IPS-15b (cell line): ENCODE data around the gene PATL2.
A peak's percentile ranks its signal among the peaks of the same experiment; 100 is the strongest.
"Not testable (repeated sequence)": the region's sequence is repeated elsewhere in the genome, so short reads cannot be mapped to it uniquely, and the experiment has no call there.

Experiments
- H3K27me3 ChIP-seq: one replicate; pipeline ENCODE4 v1.6.1; 2013; ENCODE audit warnings: low read length; ENCODE audit not compliant: control insufficient read depth, insufficient read depth
- H3K36me3 ChIP-seq: one replicate; pipeline ENCODE4 v1.6.1; 2013; ENCODE audit warnings: low read length; ENCODE audit not compliant: control insufficient read depth, insufficient read depth
- H3K4me1 ChIP-seq: one replicate; pipeline ENCODE4 v1.6.1; 2013; ENCODE audit warnings: mild to moderate bottlenecking, low read length; ENCODE audit not compliant: control insufficient read depth, insufficient read depth
- H3K4me3 ChIP-seq: one replicate; pipeline ENCODE4 v1.5.1; 2013; ENCODE audit warnings: low read depth, low read length
- H3K9ac ChIP-seq: one replicate; pipeline ENCODE4 v1.6.1; 2013; ENCODE audit warnings: low read depth, mild to moderate bottlenecking, low read length
- H3K9me3 ChIP-seq: one replicate; pipeline ENCODE4 v1.6.1; 2013; ENCODE audit warnings: mild to moderate bottlenecking, low read length; ENCODE audit not compliant: control insufficient read depth, insufficient read depth

The PATL2 gene

GRCh38 chr15:44700676-44701075, 10.4 kb downstream of the PATL2 start:
- H3K27me3 ChIP-seq = not testable (repeated sequence)

GRCh38 chr15:44698641-44699040, 12.5 kb downstream of the PATL2 start:
- H3K4me3 ChIP-seq = no peak overlapping the region
- no peak overlapping the region for H3K9ac ChIP-seq
- H3K4me1 ChIP-seq = peaks cover 2% of the 10 kb centered on the region

More at GRCh38 chr15:44700676-44701075, 10.4 kb downstream of the PATL2 start:
- not testable (repeated sequence) for H3K36me3 ChIP-seq, H3K9ac ChIP-seq, H3K4me1 ChIP-seq, H3K9me3 ChIP-seq, H3K4me3 ChIP-seq

GRCh38 chr15:44697014-44697413, 14.1 kb downstream of the PATL2 start:
- H3K4me3 ChIP-seq = no peak overlapping the region
- no peaks in the 10 kb centered on the region for H3K27me3 ChIP-seq
- H3K36me3 ChIP-seq = no peaks in the 10 kb centered on the region
- peaks cover 2% of the 10 kb centered on the region for H3K4me1 ChIP-seq
- H3K9me3 ChIP-seq = no peaks in the 10 kb centered on the region
- H3K9ac ChIP-seq = no peak overlapping the region

More at GRCh38 chr15:44698641-44699040, 12.5 kb downstream of the PATL2 start:
- H3K9me3 ChIP-seq = no peaks in the 10 kb centered on the region
- H3K36me3 ChIP-seq = no peaks in the 10 kb centered on the region
- no peaks in the 10 kb centered on the region for H3K27me3 ChIP-seq

- Histone ChIP-seq H3K4me1 (peaks cover 2% of the 10 kb centered on the region), H3K27me3 (no peaks in the 10 kb centered on the region), H3K4me3 (no peak overlapping the region), H3K9ac (no peak overlapping the region), H3K9me3 (no peaks in the 10 kb centered on the region), H3K36me3 (no peaks in the 10 kb centered on the region)
These were observed 15.8 kb downstream of the PATL2 start for GRCh38 chr15:44695294-44695693.

GRCh38 chr15:44694416-44694815, 16.7 kb downstream of the PATL2 start:
- H3K4me3 ChIP-seq = no peak overlapping the region

GRCh38 chr15:44692659-44693058, 18.5 kb downstream of the PATL2 start:
- Histone ChIP-seq H3K4me1 (peaks cover 2% of the 10 kb centered on the region), H3K9ac (no peak overlapping the region), H3K27me3 (no peaks in the 10 kb centered on the region), H3K36me3 (no peaks in the 10 kb centered on the region), H3K4me3 (no peak overlapping the region), H3K9me3 (no peaks in the 10 kb centered on the region)

More at GRCh38 chr15:44694416-44694815, 16.7 kb downstream of the PATL2 start:
- no peak overlapping the region for H3K9ac ChIP-seq
- no peaks in the 10 kb centered on the region for H3K27me3 ChIP-seq
- H3K9me3 ChIP-seq = no peaks in the 10 kb centered on the region
- H3K4me1 ChIP-seq = peaks cover 2% of the 10 kb centered on the region
- H3K36me3 ChIP-seq = no peaks in the 10 kb centered on the region

- H3K36me3 ChIP-seq, H3K4me1 ChIP-seq, H3K9me3 ChIP-seq, H3K9ac ChIP-seq, H3K4me3 ChIP-seq, H3K27me3 ChIP-seq: not testable (repeated sequence)
These were observed 20.9 kb downstream of the PATL2 start for GRCh38 chr15:44690245-44690644.

- H3K36me3 ChIP-seq, H3K9ac ChIP-seq, H3K27me3 ChIP-seq, H3K4me3 ChIP-seq, H3K9me3 ChIP-seq, H3K4me1 ChIP-seq: not testable (repeated sequence)
These were observed 21.8 kb downstream of the PATL2 start for GRCh38 chr15:44689318-44689717.

- Histone ChIP-seq H3K9ac (peak overlapping the region; percentile 3), H3K4me3 (peak overlapping the region; percentile 11)
- H3K27me3 ChIP-seq, H3K4me1 ChIP-seq, H3K36me3 ChIP-seq, H3K9me3 ChIP-seq: not testable (repeated sequence)
These were observed 28.1 kb downstream of the PATL2 start for GRCh38 chr15:44682809-44683682.

GRCh38 chr15:44682211-44682610, 28.9 kb downstream of the PATL2 start:
- H3K9ac ChIP-seq = no peak overlapping the region
- no peaks in the 10 kb centered on the region for H3K36me3 ChIP-seq
- peaks cover 4% of the 10 kb centered on the region for H3K4me1 ChIP-seq
- no peaks in the 10 kb centered on the region for H3K9me3 ChIP-seq
- H3K27me3 ChIP-seq = no peaks in the 10 kb centered on the region
- H3K4me3 ChIP-seq = no peak overlapping the region

- H3K4me1 ChIP-seq = no peaks in the 10 kb centered on the region
- no peak overlapping the region for H3K4me3 ChIP-seq
- H3K27me3 ChIP-seq = no peaks in the 10 kb centered on the region
- no peaks in the 10 kb centered on the region for H3K9me3 ChIP-seq
- H3K36me3 ChIP-seq = no peaks in the 10 kb centered on the region
- H3K9ac ChIP-seq = no peak overlapping the region
These were observed 34.4 kb downstream of the PATL2 start for GRCh38 chr15:44676676-44677075.

- Histone ChIP-seq H3K27me3 (no peaks in the 10 kb centered on the region), H3K9me3 (no peaks in the 10 kb centered on the region), H3K4me3 (no peak overlapping the region), H3K9ac (no peak overlapping the region), H3K36me3 (no peaks in the 10 kb centered on the region), H3K4me1 (no peaks in the 10 kb centered on the region)
These were observed 35.2 kb downstream of the PATL2 start for GRCh38 chr15:44675911-44676310.
